HepG2 (cell line): ENCODE data around the gene CHN2. TPM values are rescaled to one million over a fixed set of nuclear protein-coding genes. Genes with fewer than 3 reads are reported as not detected.
A peak's percentile ranks its signal among the peaks of the same experiment; 100 is the strongest.

Source experiments
- DNMT3B ChIP-seq: conservative IDR thresholded peaks from 2 replicates; pipeline ENCODE4 v1.6.1; 2016; ENCODE audit warnings: missing biosample characterization, control low read depth
- EP300 ChIP-seq, 3 experiments: sonication (generic) in 1 of 3; formaldehyde crosslinking in 1 of 3; IDR thresholded peaks; 2 replicates each; pipeline versions ENCODE4 v1.5.1 to v1.6.1; 2011 to 2020; ENCODE audit warnings: low read depth in 2 of 3, low read length in 2 of 3, borderline replicate concordance in 1 of 3, improper control_type of control experiment in 1 of 3, mild to moderate bottlenecking in 1 of 3, missing genetic modification reagents in 1 of 3, moderate library complexity in 1 of 3
- GFI1 ChIP-seq: sonication (generic); formaldehyde crosslinking; IDR thresholded peaks from 2 replicates; pipeline ENCODE4 v1.5.0; 2020; ENCODE audit warnings: missing genetic modification reagents, mild to moderate bottlenecking, borderline replicate concordance
- HIVEP1 ChIP-seq: sonication (generic); formaldehyde crosslinking; IDR thresholded peaks from 2 replicates; pipeline ENCODE4 v1.4.0; 2020; ENCODE audit warnings: mild to moderate bottlenecking, missing genetic modification reagents
- KLF13 ChIP-seq: sonication (generic); formaldehyde crosslinking; IDR thresholded peaks from 2 replicates; pipeline ENCODE4 v1.4.0; 2020; ENCODE audit warnings: mild to moderate bottlenecking, missing genetic modification reagents
- MBD4 ChIP-seq: IDR thresholded peaks from 2 replicates; pipeline ENCODE4 v1.6.1; 2012; ENCODE audit warnings: low read length, inconsistent platforms, borderline replicate concordance
- MXI1 ChIP-seq: IDR thresholded peaks from 3 replicates; pipeline ENCODE4 v1.6.1; 2012; ENCODE audit warnings: low read depth, low read length, inconsistent platforms, borderline replicate concordance
- NBN ChIP-seq: fragments of 450-650 bp; conservative IDR thresholded peaks from 2 replicates; pipeline ENCODE4 v1.6.1; 2017
- NFE2L1 ChIP-seq: sonication (generic); formaldehyde crosslinking; IDR thresholded peaks from 2 replicates; pipeline ENCODE4 v1.4.0; 2020; ENCODE audit warnings: missing genetic modification reagents, mild to moderate bottlenecking, borderline replicate concordance
- NFKBIZ ChIP-seq: IDR thresholded peaks from 2 replicates; pipeline ENCODE4 v1.6.1; 2018; ENCODE audit warnings: missing genetic modification reagents, missing compliant biosample characterization
- NONO ChIP-seq, 2 experiments: fragments of 450-650 bp in 1 of 2; sonication (generic) in 1 of 2; formaldehyde crosslinking in 1 of 2; IDR thresholded peaks in 1 of 2; conservative IDR thresholded peaks in 1 of 2; 2 replicates each; pipeline versions ENCODE4 v1.6.1 to v1.8.0; 2017 to 2022; ENCODE audit warnings: mild to moderate bottlenecking in 1 of 2, missing genetic modification reagents in 1 of 2, moderate library complexity in 1 of 2
- TAF15 ChIP-seq: fragments of 200-400 bp; formaldehyde crosslinking; IDR thresholded peaks from one replicate; pipeline ENCODE4 v1.6.1; 2018; ENCODE audit warnings: mild to moderate bottlenecking, low read depth, low read length; ENCODE audit not compliant: poor library complexity, severe bottlenecking
- TP53 ChIP-seq: sonication (generic); formaldehyde crosslinking; conservative IDR thresholded peaks from 2 replicates; pipeline ENCODE4 v1.4.0; 2020; ENCODE audit warnings: missing genetic modification reagents
- ZIK1 ChIP-seq: sonication (generic); formaldehyde crosslinking; IDR thresholded peaks from 2 replicates; pipeline ENCODE4 v1.5.0; 2020; ENCODE audit warnings: mild to moderate bottlenecking, low read depth, missing genetic modification reagents, borderline replicate concordance
- ZNF251 ChIP-seq: sonication (generic); formaldehyde crosslinking; IDR thresholded peaks from 2 replicates; pipeline ENCODE4 v1.9.0; 2021; ENCODE audit warnings: mild to moderate bottlenecking, missing genetic modification reagents
- ZNF549 ChIP-seq: sonication (generic); formaldehyde crosslinking; IDR thresholded peaks from 2 replicates; pipeline ENCODE4 v1.5.0; 2020; ENCODE audit warnings: missing genetic modification reagents
- ZNF747 ChIP-seq: sonication (generic); formaldehyde crosslinking; IDR thresholded peaks from 2 replicates; pipeline ENCODE4 v1.8.1; 2023; ENCODE audit warnings: missing genetic modification reagents, mild to moderate bottlenecking, borderline replicate concordance
- ZNF776 ChIP-seq: sonication (generic); formaldehyde crosslinking; IDR thresholded peaks from 2 replicates; pipeline ENCODE4 v1.4.0; 2020; ENCODE audit warnings: mild to moderate bottlenecking, missing genetic modification reagents
- polyA plus RNA-seq, 8 experiments: library from polyadenylated mRNA; depleted of rRNA in 3 of 8; stranded (reverse) in 7 of 8; unstranded in 1 of 8; fragments of >200 nt; fragmentation: Illumina TruSeq in 4 of 8; extraction: Trizol in 4 of 8; gene quantifications; 2 replicates each; pipeline versions ENCODE4 v1.2.1 to v1.2.3, GENCODE V29; 2011 to 2016; ENCODE audit warnings: low read depth in 4 of 8, missing spikeins in 1 of 8, mixed read lengths in 1 of 8; ENCODE audit not compliant: insufficient read depth in 1 of 8
- total RNA-seq, 5 experiments: library from RNA; depleted of rRNA; stranded (reverse); fragments of >200 nt; fragmentation: Illumina TruSeq; extraction: Trizol; gene quantifications; 2 replicates each; pipeline ENCODE4 v1.2.3, GENCODE V29; 2016; ENCODE audit warnings: low read depth in 1 of 5
- TF ChIP-seq, protein P1 (sequence below): sonication (generic); formaldehyde crosslinking; IDR thresholded peaks from 2 replicates; pipeline ENCODE4 v1.5.0; 2020; ENCODE audit warnings: mild to moderate bottlenecking, missing genetic modification reagents, borderline replicate concordance

CHN2 gene
- total and polyA plus RNA-seq, 2 of the 13 experiments (the other 11 are each of a cell fraction or from before 2014, with no cell fraction given) = 23.5 to 30.5 TPM

DNA sequence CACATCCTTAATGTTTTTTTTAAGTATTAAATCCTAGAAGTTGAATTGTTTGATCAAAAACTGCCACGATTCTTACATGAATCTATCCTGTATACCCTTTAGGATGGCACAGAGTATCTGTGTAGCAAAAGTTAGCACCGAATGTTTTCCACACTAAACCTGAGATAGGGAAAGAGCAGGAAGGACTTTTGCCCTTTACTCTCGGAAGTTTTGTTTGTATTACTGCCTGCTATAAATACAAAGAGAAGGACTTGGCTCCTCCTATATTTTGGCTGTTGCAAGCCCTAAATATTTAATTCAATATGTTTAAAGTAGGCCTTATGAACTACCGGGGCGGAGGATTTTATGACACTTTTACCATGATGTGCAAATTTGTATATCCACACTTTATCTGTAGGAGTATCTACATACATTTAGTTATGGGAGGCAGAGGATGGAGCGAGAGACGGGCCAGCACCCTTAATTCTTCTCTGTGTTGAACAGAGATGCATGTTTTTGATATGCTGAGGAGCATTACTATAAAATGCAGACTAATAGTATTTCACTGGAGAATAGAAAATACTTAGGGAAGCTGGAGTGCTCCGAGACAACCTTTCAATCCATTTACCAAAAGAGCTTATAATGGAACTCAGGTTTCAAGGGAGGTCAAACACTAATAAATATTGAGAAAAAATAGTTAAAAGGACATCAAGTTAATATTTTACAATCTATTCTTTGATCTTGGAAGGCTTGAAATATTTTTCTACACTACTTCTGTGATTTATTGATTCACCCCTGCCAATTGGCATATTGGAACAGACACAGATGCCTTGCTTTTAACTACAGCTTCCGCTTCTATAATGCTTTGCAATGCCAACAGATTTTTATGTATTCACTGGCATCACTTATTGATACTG lies 97.4 kb downstream of the CHN2 start (continued):
- TF ChIP-seq, protein P1, sequence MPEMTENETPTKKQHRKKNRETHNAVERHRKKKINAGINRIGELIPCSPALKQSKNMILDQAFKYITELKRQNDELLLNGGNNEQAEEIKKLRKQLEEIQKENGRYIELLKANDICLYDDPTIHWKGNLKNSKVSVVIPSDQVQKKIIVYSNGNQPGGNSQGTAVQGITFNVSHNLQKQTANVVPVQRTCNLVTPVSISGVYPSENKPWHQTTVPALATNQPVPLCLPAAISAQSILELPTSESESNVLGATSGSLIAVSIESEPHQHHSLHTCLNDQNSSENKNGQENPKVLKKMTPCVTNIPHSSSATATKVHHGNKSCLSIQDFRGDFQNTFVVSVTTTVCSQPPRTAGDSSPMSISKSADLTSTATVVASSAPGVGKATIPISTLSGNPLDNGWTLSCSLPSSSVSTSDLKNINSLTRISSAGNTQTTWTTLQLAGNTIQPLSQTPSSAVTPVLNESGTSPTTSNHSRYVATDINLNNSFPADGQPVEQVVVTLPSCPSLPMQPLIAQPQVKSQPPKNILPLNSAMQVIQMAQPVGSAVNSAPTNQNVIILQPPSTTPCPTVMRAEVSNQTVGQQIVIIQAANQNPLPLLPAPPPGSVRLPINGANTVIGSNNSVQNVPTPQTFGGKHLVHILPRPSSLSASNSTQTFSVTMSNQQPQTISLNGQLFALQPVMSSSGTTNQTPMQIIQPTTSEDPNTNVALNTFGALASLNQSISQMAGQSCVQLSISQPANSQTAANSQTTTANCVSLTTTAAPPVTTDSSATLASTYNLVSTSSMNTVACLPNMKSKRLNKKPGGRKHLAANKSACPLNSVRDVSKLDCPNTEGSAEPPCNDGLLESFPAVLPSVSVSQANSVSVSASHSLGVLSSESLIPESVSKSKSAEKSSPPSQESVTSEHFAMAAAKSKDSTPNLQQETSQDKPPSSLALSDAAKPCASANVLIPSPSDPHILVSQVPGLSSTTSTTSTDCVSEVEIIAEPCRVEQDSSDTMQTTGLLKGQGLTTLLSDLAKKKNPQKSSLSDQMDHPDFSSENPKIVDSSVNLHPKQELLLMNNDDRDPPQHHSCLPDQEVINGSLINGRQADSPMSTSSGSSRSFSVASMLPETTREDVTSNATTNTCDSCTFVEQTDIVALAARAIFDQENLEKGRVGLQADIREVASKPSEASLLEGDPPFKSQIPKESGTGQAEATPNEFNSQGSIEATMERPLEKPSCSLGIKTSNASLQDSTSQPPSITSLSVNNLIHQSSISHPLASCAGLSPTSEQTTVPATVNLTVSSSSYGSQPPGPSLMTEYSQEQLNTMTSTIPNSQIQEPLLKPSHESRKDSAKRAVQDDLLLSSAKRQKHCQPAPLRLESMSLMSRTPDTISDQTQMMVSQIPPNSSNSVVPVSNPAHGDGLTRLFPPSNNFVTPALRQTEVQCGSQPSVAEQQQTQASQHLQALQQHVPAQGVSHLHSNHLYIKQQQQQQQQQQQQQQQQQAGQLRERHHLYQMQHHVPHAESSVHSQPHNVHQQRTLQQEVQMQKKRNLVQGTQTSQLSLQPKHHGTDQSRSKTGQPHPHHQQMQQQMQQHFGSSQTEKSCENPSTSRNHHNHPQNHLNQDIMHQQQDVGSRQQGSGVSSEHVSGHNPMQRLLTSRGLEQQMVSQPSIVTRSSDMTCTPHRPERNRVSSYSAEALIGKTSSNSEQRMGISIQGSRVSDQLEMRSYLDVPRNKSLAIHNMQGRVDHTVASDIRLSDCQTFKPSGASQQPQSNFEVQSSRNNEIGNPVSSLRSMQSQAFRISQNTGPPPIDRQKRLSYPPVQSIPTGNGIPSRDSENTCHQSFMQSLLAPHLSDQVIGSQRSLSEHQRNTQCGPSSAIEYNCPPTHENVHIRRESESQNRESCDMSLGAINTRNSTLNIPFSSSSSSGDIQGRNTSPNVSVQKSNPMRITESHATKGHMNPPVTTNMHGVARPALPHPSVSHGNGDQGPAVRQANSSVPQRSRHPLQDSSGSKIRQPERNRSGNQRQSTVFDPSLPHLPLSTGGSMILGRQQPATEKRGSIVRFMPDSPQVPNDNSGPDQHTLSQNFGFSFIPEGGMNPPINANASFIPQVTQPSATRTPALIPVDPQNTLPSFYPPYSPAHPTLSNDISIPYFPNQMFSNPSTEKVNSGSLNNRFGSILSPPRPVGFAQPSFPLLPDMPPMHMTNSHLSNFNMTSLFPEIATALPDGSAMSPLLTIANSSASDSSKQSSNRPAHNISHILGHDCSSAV = no peak
- TF ChIP-seq TAF15 = no peak
- no peak for TF ChIP-seq NFE2L1 (CRISPR knock-in tag)
- no peak for TF ChIP-seq ZNF251
- no peak for TF ChIP-seq ZNF747 (CRISPR knock-in tag)
- TF ChIP-seq GFI1 (CRISPR knock-in tag) = peak; percentile 96
- no peak for TF ChIP-seq MXI1
- TF ChIP-seq NONO (IDR thresholded peaks at IDR 0.05) = no peak
- no peak for TF ChIP-seq NONO (CRISPR knock-in tag; conservative IDR thresholded peaks at IDR 0.05)
- TF ChIP-seq ZIK1 (CRISPR knock-in tag) = no peak
- no peak for TF ChIP-seq MBD4
- TF ChIP-seq DNMT3B (CRISPR knock-in tag) = no peak
- TF ChIP-seq NBN = no peak
- TF ChIP-seq TP53 (CRISPR knock-in tag) = no peak
- TF ChIP-seq EP300 (IDR thresholded peaks at IDR 0.05; ENCODE audit: low read depth in 2 of 2, low read length in 2 of 2) = peak in 1 of 2 experiments; percentile 80; a peak in 2 of 4 replicates
- no peak for TF ChIP-seq EP300 (CRISPR knock-in tag; IDR thresholded peaks at IDR 0.05; ENCODE audit: borderline replicate concordance)
- TF ChIP-seq KLF13 (CRISPR knock-in tag) = no peak
- TF ChIP-seq ZNF549 (CRISPR knock-in tag) = no peak
- TF ChIP-seq NFKBIZ (CRISPR knock-in tag) = no peak
- TF ChIP-seq HIVEP1 (CRISPR knock-in tag) = no peak
- TF ChIP-seq ZNF776 (CRISPR knock-in tag) = no peak
